PC-3 (cell line): ENCODE data around the gene EPB41. TPM values are rescaled to one million over a fixed set of nuclear protein-coding genes. Genes with fewer than 3 reads are reported as not detected.

Experiments used
- ATAC-seq: fragments of 200-7000 bp; cut with Tn5 transposase; 2 replicates; pipeline ENCODE4 v1.9.1; 2020; ENCODE audit warnings: mild to moderate bottlenecking, moderate library complexity
- BruUV-seq: library from RNA; stranded (reverse); fragments of 400-500 nt; replicated peaks from 2 replicates; lab custom pipeline; 2021; lab: Mats Ljungman, UMichigan
- CTCF ChIA-PET: fragments of 300-600 bp; sonication (Branson Sonifier 250); formaldehyde crosslinking; loops from one replicate; lab custom pipeline; 2022; ENCODE audit warnings: antibody characterized with exemption; lab: Charles Lee
- POLR2A ChIA-PET: fragments of 300-600 bp; sonication (Branson Sonifier 250); formaldehyde crosslinking; loops from one replicate; lab custom pipeline; 2022; ENCODE audit warnings: antibody characterized with exemption; ENCODE audit not compliant: unreplicated experiment; lab: Charles Lee
- DNase-seq: peaks from one replicate; pipeline ENCODE4 v3.0.0-alpha.2; 2015
- H2AFZ ChIP-seq: fragments of 300-600 bp; sonication (generic); 2 replicates; pipeline ENCODE4 v1.6.0; 2016; ENCODE audit warnings: antibody characterized with exemption, low read length
- H3F3A ChIP-seq: fragments of 300-600 bp; sonication (generic); one replicate; pipeline ENCODE4 v1.6.0; 2017; ENCODE audit warnings: antibody characterized with exemption, low read length, control low read depth, mild to moderate bottlenecking; ENCODE audit not compliant: unreplicated experiment
- H3K27ac ChIP-seq: fragments of 300-600 bp; sonication (generic); 2 replicates; pipeline ENCODE4 v1.5.1; 2016; ENCODE audit warnings: mild to moderate bottlenecking, low read length
- H3K27me3 ChIP-seq: fragments of 300-600 bp; sonication (generic); 2 replicates; pipeline ENCODE4 v1.6.1; 2016; ENCODE audit warnings: low read length, mixed read lengths
- H3K36me3 ChIP-seq: fragments of 300-600 bp; sonication (generic); 2 replicates; pipeline ENCODE4 v1.6.1; 2016; ENCODE audit warnings: low read depth, mixed run types, low read length, mixed read lengths
- H3K4me1 ChIP-seq: fragments of 300-600 bp; sonication (generic); 2 replicates; pipeline ENCODE4 v1.5.1; 2016; ENCODE audit warnings: low read length; ENCODE audit not compliant: insufficient read depth
- H3K4me2 ChIP-seq: fragments of 300-600 bp; sonication (generic); 2 replicates; pipeline ENCODE4 v1.6.0; 2016; ENCODE audit warnings: low read length
- H3K4me3 ChIP-seq: fragments of 300-600 bp; sonication (generic); 2 replicates; pipeline ENCODE4 v1.5.1; 2016; ENCODE audit warnings: mild to moderate bottlenecking, low read length, mixed read lengths
- H3K79me2 ChIP-seq: fragments of 300-600 bp; sonication (generic); 2 replicates; pipeline ENCODE4 v1.6.1; 2017; ENCODE audit warnings: low read length, mixed read lengths
- H3K9ac ChIP-seq: fragments of 300-600 bp; sonication (generic); 2 replicates; pipeline ENCODE4 v1.6.0; 2016; ENCODE audit warnings: mild to moderate bottlenecking, low read length
- H3K9me2 ChIP-seq: fragments of 300-600 bp; sonication (generic); replicated peaks from 2 replicates; pipeline ENCODE4 v1.6.1; 2016; ENCODE audit warnings: mixed run types, low read length, mixed read lengths
- H3K9me3 ChIP-seq: fragments of 300-600 bp; sonication (generic); 2 replicates; pipeline ENCODE4 v1.6.1; 2016; ENCODE audit warnings: low read length, mixed read lengths
- H4K20me1 ChIP-seq: fragments of 300-600 bp; sonication (generic); 2 replicates; pipeline ENCODE4 v1.6.1; 2016; ENCODE audit warnings: low read length, mixed read lengths
- CTCF ChIP-seq: fragments of 300-600 bp; sonication (generic); conservative IDR thresholded peaks from 2 replicates; pipeline ENCODE4 v1.5.1; 2017; ENCODE audit warnings: antibody characterized with exemption, low read depth, mild to moderate bottlenecking, low read length
- EZH2 ChIP-seq: fragments of 300-600 bp; sonication (generic); IDR thresholded peaks from one replicate; pipeline ENCODE4 v1.6.1; 2017; ENCODE audit warnings: antibody characterized with exemption, mild to moderate bottlenecking, low read length; ENCODE audit not compliant: unreplicated experiment
- EZH2phosphoT487 ChIP-seq: fragments of 300-600 bp; sonication (generic); IDR thresholded peaks from 2 replicates; pipeline ENCODE4 v1.6.1; 2018; ENCODE audit warnings: mild to moderate bottlenecking, antibody characterized with exemption, low read length, borderline replicate concordance
- intact Hi-C: fragments of 100-400 bp; cut with micrococcal nuclease; formaldehyde crosslinking; loops from 2 replicates; pipeline ENCODE4 v1.9.0; 2023
- total RNA-seq: library from RNA; depleted of rRNA; stranded (reverse); fragments of >200 nt; gene quantifications from 2 replicates; pipeline ENCODE4 v1.2.3, GENCODE V29; 2014

Gene EPB41
- total RNA-seq, 1 experiment from 2014 or later, result 44.9 TPM

- Histone ChIP-seq H3K4me3 (peak overlapping the region; percentile 29; the same call in 1 of the 2 replicates), H3K9me3 (no peaks in the 10 kb centered on the region), H3K9ac (no peak overlapping the region), H3K4me1 (peaks cover 32% of the 10 kb centered on the region), H3K4me2 (peak overlapping the region; percentile 77), H3K27me3 (no peaks in the 10 kb centered on the region), H3K27ac (peak overlapping the region; percentile 82), H4K20me1 (0 out of 2 replicates have a peak, but pooled peaks cover 3% of the 10 kb centered on the region), H3K79me2 (peaks cover 29% of the 10 kb centered on the region), H3F3A (peaks cover 4% of the 10 kb centered on the region), H2AFZ (no peak overlapping the region), H3K9me2 (no peaks in the 10 kb centered on the region), H3K36me3 (no peaks in the 10 kb centered on the region)
- POLR2A ChIA-PET, result interaction anchor here (0.6 to 0.7 kb wide), 2 partner anchors 38 to 160 kb away, joined by 3 to 10 read pairs; no protein-coding TSS in a partner anchor
- no TSS peak for BruUV-seq
- ATAC-seq (no peak; the same call in 1 of the 2 replicates), DNase-seq (peak; percentile 72)
- intact Hi-C loops, result loop anchor here (2.0 to 5.0 kb wide), 2 partner anchors 42 to 59 kb away; partner anchors contain the start of gene EPB41
- TF ChIP-seq CTCF (no peak), EZH2 (no peak), EZH2phosphoT487 (no peak)
- CTCF ChIA-PET, result interaction anchor here (0.7 kb wide), 1 partner anchor 59 kb away, joined by 3 read pairs; no protein-coding TSS in a partner anchor
Observed at GRCh38 chr1:28973596-28974421, 59.4 kb downstream of the EPB41 start.

GRCh38 chr1:28974432-28974831 is 60.1 kb downstream of the EPB41 start:
- Histone ChIP-seq H2AFZ (no peak overlapping the region), H3K9ac (no peak overlapping the region), H3K9me3 (no peaks in the 10 kb centered on the region), H3K4me3 (peak overlapping the region; percentile 29; the same call in 1 of the 2 replicates), H3K36me3 (no peaks in the 10 kb centered on the region), H3F3A (peaks cover 4% of the 10 kb centered on the region), H3K27me3 (no peaks in the 10 kb centered on the region), H3K4me1 (peaks cover 32% of the 10 kb centered on the region), H4K20me1 (0 out of 2 replicates have a peak, but pooled peaks cover 3% of the 10 kb centered on the region), H3K79me2 (peaks cover 29% of the 10 kb centered on the region), H3K27ac (peak overlapping the region; percentile 82), H3K4me2 (peak overlapping the region; percentile 77), H3K9me2 (no peaks in the 10 kb centered on the region)
- CTCF ChIA-PET, result no interaction called here
- intact Hi-C loops, result loop anchor here (5.0 kb wide), 1 partner anchor 42 kb away; no protein-coding TSS in a partner anchor
- ATAC-seq (no peak), DNase-seq (no peak)
- TF ChIP-seq EZH2 (no peak), EZH2phosphoT487 (no peak), CTCF (no peak)
- TSS peak; percentile 54 for BruUV-seq
- POLR2A ChIA-PET, result interaction anchor here (0.6 kb wide), 1 partner anchor 37 kb away, joined by 10 read pairs; no protein-coding TSS in a partner anchor
